ENCODE results near the gene DNHD1.
"Not testable (repeated sequence)": the region's sequence is repeated elsewhere in the genome, so short reads cannot be mapped to it uniquely, and the experiment has no call there.

DNHD1 gene

GRCh38 chr11:6480299-6480914, 16.7 kb upstream of the DNHD1 start:
- no peak for DNase-seq

DNA sequence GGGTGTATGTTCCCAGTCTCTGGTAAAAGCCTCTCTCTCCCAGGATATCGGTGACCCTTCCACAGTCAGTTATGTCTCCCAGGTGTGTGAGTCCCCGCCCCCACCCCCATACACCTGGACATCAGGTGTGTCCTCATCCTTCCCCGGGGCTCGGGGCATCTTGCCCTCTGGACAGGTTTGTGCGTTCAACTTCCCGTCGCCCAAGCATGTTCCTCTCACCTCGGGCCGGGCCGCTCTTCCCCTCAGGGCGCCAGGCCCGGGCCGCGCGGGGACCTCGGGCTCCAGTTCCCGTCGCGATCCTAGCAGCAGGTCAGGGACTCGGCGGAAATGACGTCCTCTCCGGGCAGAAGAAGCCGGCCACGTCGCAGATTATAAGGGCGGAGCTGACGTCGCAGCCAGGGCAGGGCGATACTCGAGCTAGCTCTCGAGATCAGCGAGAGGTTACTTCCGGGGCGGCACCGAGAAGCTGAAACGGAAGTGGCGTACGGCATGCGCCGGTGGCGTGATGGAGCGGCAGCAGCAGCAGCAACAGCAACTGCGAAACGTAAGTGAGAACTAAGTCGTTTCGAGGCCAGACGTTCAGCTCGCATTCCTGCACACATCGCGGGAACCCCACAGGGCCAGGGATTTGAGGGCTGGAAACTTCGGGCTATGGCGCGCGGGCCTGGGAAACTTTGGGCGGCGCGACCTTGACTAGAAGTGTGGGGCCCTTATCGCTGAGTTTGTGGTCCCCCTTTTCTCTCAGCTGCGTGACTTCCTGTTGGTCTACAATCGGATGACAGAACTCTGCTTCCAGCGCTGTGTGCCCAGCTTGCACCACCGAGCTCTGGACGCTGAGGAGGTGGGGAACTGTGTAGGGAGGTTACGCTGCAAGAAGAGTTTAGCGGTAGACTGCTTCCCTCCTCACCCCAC, 15.8 kb upstream of the DNHD1 start, which contains the start of the genes ARFIP2 and TIMM10B:
ARFIP2 (minus strand) TSS at position 320 of the 912 bp plus-strand sequence. CDS start 910 bp downstream, outside the sequence.
TIMM10B (plus strand) TSS at position 490 of the 912 bp plus-strand sequence; CDS start at position 506, 16 bp downstream.
- peak; percentile 90 for DNase-seq

DNA sequence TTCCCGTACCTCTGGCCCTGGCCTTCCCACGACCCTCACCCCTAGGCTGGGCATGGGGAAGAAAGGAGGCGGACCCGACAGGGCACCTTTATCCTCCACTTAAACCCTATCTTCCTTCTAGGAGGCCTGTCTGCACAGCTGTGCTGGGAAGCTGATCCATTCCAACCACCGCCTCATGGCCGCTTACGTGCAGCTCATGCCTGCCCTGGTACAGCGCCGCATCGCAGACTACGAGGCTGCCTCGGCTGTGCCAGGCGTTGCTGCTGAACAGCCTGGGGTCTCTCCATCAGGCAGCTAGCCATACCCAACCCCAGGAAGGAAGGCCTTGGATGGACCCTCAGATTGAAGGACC, 15.2 kb upstream of the DNHD1 start:
- DNase-seq = no peak

- DNase-seq = no peak
These were observed 14.6 kb upstream of the DNHD1 start for GRCh38 chr11:6482441-6482840.

GRCh38 chr11:6483015-6483414, 14.1 kb upstream of the DNHD1 start:
- no peak for DNase-seq

GRCh38 chr11:6485661-6486060, 11.4 kb upstream of the DNHD1 start:
- DNase-seq = no peak

GRCh38 chr11:6486256-6486655, 10.8 kb upstream of the DNHD1 start:
- DNase-seq = no peak

DNA sequence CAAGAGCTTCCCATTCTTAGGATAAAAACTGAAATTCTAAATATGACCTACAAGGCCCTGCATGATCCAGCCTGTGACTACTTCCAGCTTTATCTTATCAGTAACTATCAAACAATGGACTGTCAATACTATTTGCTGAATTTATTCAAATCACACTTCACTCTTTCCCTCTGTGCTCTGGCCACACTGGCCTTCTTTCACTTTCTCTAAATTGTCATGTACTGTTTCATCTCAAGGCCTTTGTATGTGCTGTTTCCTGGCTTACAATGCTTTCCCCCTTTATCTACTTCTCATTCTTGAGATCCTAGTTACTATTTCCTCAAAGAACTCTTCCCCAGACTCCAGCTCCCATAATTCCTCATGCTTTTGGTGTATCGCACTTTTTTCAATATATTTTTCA, 10.1 kb upstream of the DNHD1 start:
- DNase-seq = no peak

DNA sequence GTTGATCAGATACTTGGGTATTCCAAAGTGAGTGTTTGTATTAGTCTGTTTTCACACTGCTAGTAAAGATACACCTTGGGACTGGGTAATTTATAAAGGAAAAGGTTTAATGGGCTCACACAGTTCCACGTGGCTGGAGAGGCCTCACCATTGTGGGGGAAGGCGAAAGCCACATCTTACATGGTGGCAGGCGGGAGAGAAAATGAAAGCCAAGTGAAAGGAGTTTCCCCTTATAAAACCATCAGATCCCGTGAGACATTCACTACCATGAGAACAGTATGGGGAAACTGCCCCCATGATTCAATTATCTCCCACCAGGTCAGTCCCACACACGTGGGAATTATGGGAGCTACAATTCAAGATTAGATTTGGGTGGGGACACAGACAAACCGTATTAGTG, 8.7 kb upstream of the DNHD1 start:
- no peak for DNase-seq

DNA sequence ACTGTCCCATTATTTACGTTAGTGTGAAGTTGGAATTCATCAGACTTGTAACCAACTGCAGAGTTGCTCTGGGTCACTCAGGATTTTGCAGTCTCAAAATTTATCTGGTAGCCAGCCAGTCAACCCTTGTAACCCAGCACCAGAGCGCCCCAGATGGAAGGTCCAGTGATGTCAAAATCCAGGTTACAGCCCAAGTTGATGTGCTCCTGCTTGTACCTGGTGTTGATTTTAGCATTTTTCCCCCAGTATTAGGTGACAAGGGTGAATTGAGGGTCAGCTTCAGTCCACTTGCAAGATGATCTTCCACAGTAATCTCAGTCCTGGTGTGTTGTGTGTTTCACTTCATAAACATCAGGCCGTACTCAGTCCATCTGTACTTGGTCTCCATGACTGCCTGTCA, 8.3 kb upstream of the DNHD1 start:
- DNase-seq = no peak

- no peak for DNase-seq
These were observed 7.8 kb upstream of the DNHD1 start for GRCh38 chr11:6489306-6489705.

GRCh38 chr11:6498121-6498520, 1.0 kb downstream of the DNHD1 start:
- DNase-seq = no peak

GRCh38 chr11:6498544-6498943, 1.5 kb downstream of the DNHD1 start:
- DNase-seq = no peak

GRCh38 chr11:6502382-6502781, 5.3 kb downstream of the DNHD1 start:
- DNase-seq = no peak

GRCh38 chr11:6504166-6504565, 7.1 kb downstream of the DNHD1 start:
- no peak for DNase-seq

- DNase-seq = no peak
These were observed 8.6 kb downstream of the DNHD1 start for GRCh38 chr11:6505577-6506240.

GRCh38 chr11:6516865-6517264, 19.8 kb downstream of the DNHD1 start:
- DNase-seq = no peak

- no peak for DNase-seq
These were observed 23.2 kb downstream of the DNHD1 start for GRCh38 chr11:6520265-6520664.

GRCh38 chr11:6521946-6522345, 24.9 kb downstream of the DNHD1 start:
- not testable (repeated sequence) for DNase-seq

GRCh38 chr11:6523253-6523652, 26.2 kb downstream of the DNHD1 start:
- no peak for DNase-seq

GRCh38 chr11:6526411-6527135, 29.5 kb downstream of the DNHD1 start:
- no peak for DNase-seq

DNA sequence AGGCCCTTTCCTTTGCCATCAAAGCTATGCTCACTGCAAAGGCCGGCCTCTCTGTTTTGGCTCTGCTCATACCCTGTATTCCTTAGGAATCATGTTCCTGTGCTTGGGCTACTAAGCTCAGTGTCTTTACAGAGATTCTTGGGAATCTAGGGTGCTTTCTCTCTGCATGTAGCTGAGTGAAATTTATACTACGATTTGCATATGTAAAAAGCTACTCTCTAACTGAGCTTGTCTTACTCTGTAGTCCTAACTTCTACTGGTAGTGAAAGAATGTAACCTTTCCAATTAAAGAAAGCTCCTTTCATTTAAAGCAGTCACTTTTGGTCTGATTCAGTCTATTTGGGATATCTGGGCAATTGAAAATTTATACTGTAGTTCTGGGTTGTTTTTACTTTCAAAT, 32.2 kb downstream of the DNHD1 start:
- no peak for DNase-seq

- DNase-seq = no peak
These were observed 33.8 kb downstream of the DNHD1 start for GRCh38 chr11:6530848-6531247.
